ENCODE measurements around the gene LENEP. TPM values are rescaled to one million over a fixed set of nuclear protein-coding genes. Genes with fewer than 3 reads are reported as not detected.
A peak's percentile ranks its signal among the peaks of the same experiment; 100 is the strongest.

LENEP gene
- total RNA-seq, 1 donor from 2014 or later, result 0.72 TPM

DNA sequence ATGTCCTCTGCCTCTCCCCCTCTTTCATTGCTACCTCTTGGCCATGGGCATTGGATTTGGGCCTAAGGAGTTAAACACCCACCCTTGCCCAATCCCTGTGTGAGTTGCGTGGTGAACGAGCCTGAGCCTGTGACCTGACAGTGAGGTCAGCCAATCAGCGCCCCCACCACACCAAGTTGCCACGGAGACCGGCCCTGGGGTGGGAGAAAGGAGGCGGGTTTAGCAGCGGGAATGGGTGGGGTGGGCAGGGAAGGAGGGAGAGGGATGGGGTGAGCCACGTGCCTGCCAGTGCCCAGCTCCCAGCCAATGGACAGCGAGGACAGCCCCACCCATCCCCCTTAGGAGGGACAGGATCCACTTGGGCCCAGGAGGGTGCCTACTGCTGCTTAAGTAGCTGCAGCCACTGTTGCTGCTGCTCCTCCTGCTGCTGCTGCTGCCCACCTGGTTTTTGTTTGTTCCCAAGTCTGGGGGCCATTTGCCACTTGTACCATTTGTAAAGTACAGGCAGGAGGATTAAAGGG is 18.7 kb downstream of the LENEP start:
- Mint-ChIP-seq H3K27me3 (ENCODE audit: low read depth) (no peaks in the 10 kb centered on the region), H3K9me3 (ENCODE audit: low read depth) (no peaks in the 10 kb centered on the region), H3K4me1 (ENCODE audit: low read depth) (peaks cover 3% of the 10 kb centered on the region), H3K4me3 (ENCODE audit: unreplicated experiment) (no peak overlapping the region), H3K36me3 (ENCODE audit: low read depth) (peaks cover 3% of the 10 kb centered on the region), H3K27ac (ENCODE audit: unreplicated experiment) (peak overlapping the region; percentile 54)
- TF ChIP-seq, protein P1, sequence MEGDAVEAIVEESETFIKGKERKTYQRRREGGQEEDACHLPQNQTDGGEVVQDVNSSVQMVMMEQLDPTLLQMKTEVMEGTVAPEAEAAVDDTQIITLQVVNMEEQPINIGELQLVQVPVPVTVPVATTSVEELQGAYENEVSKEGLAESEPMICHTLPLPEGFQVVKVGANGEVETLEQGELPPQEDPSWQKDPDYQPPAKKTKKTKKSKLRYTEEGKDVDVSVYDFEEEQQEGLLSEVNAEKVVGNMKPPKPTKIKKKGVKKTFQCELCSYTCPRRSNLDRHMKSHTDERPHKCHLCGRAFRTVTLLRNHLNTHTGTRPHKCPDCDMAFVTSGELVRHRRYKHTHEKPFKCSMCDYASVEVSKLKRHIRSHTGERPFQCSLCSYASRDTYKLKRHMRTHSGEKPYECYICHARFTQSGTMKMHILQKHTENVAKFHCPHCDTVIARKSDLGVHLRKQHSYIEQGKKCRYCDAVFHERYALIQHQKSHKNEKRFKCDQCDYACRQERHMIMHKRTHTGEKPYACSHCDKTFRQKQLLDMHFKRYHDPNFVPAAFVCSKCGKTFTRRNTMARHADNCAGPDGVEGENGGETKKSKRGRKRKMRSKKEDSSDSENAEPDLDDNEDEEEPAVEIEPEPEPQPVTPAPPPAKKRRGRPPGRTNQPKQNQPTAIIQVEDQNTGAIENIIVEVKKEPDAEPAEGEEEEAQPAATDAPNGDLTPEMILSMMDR (IDR thresholded peaks at IDR 0.05), result no peak
- no peak for DNase-seq (ENCODE audit: low spot score)

DNA sequence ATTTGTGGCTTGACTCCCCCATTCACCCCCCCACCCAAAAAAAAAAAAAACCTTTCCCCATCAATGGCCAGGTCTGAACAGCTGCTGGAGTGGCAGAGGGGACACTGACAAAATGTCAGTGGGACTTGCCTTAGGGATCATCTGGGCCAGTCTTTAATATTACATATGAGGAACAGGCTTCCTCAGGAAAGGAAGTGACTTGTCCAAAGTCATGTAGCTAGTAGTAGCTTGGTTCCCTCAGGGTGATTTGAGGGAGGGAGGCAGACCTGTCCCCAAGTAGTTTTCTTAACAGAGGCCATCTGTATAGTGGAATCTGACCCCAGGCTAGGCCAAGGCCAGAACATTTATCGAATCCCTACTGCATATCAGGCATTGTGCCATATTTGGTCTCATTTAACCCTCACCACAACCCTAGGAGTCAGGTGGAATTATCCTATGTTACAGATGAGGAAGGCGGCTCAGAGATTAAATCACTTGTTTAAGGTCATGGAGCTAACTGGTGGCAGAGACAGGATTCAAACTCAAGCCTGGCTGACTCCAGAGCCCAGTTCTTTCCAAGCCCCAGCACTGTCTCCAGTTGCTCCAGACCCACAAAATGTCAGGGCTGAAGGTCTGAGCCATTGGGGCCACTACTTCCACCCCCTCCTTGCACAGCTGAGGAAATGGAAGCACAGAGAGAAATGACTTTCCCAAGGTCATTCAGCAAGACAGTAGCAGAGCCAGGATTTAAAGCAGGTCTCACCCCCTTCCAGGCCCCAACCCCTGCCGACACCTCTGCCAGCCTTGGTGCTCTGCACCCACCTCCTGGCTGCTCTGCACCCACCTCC is 19.6 kb downstream of the LENEP start:
- peak overlapping the region; percentile 12 for H3K27ac Mint-ChIP-seq (ENCODE audit: unreplicated experiment)
- TF ChIP-seq, protein P1 (IDR thresholded peaks at IDR 0.05), result no peak
- H3K27me3 Mint-ChIP-seq (ENCODE audit: low read depth), result no peaks in the 10 kb centered on the region
- DNase-seq (ENCODE audit: low spot score), result no peak
- H3K4me3 Mint-ChIP-seq (ENCODE audit: unreplicated experiment), result no peak overlapping the region
- H3K36me3 Mint-ChIP-seq (ENCODE audit: low read depth), result peaks cover 3% of the 10 kb centered on the region
- H3K9me3 Mint-ChIP-seq (ENCODE audit: low read depth), result no peaks in the 10 kb centered on the region
- peaks cover 9% of the 10 kb centered on the region for H3K4me1 Mint-ChIP-seq (ENCODE audit: low read depth)

DNA sequence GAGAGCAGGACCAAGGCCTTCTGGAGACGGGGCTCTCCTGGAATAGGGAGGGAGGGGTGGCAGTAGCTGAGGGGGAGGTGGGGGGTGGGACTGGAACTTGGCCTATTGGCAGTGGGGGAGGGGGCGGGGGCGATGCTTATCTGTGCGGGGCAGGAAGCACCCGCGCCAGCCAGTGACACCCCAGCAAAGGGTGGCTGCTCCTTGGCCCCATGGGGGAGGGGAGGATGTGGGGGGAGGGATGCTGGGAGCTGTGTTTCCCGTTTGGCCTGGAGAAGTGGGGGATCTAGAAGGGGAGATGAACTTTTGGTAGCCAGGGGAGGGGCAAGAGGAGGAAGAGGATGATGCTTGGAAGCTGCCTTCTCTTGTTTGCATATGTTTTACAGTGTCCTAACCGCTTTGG is 20.2 kb downstream of the LENEP start:
- Mint-ChIP-seq H3K4me1 (ENCODE audit: low read depth) (peaks cover 10% of the 10 kb centered on the region), H3K27me3 (ENCODE audit: low read depth) (no peaks in the 10 kb centered on the region), H3K36me3 (ENCODE audit: low read depth) (peaks cover 3% of the 10 kb centered on the region), H3K27ac (ENCODE audit: unreplicated experiment) (no peak overlapping the region), H3K4me3 (ENCODE audit: unreplicated experiment) (no peak overlapping the region), H3K9me3 (ENCODE audit: low read depth) (no peaks in the 10 kb centered on the region)
- no peak for DNase-seq (ENCODE audit: low spot score)
- TF ChIP-seq, protein P1 (IDR thresholded peaks at IDR 0.05), result no peak

DNA sequence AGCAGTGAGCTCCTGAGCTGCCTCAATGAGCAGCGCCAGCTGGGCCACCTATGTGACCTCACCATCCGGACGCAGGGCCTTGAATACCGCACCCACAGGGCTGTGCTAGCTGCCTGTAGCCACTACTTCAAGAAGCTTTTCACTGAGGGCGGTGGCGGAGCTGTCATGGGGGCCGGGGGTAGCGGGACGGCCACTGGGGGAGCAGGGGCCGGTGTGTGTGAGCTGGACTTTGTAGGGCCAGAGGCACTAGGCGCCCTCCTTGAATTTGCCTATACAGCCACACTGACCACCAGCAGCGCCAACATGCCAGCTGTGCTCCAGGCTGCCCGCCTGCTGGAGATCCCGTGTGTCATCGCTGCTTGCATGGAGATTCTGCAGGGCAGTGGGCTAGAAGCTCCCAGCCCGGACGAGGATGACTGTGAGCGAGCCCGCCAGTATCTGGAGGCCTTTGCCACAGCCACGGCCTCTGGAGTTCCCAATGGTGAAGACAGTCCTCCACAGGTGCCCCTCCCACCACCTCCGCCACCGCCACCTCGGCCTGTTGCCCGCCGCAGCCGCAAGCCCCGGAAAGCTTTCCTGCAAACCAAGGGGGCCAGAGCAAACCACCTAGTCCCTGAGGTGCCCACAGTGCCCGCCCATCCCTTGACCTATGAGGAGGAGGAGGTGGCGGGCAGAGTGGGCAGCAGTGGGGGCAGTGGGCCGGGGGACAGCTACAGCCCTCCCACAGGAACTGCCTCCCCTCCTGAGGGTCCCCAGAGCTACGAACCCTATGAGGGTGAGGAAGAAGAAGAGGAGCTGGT is 21.5 kb downstream of the LENEP start:
- peaks cover 15% of the 10 kb centered on the region for H3K4me1 Mint-ChIP-seq (ENCODE audit: low read depth)
- H3K27ac Mint-ChIP-seq (ENCODE audit: unreplicated experiment), result no peak overlapping the region
- peaks cover 3% of the 10 kb centered on the region for H3K36me3 Mint-ChIP-seq (ENCODE audit: low read depth)
- no peak overlapping the region for H3K4me3 Mint-ChIP-seq (ENCODE audit: unreplicated experiment)
- H3K9me3 Mint-ChIP-seq (ENCODE audit: low read depth), result no peaks in the 10 kb centered on the region
- H3K27me3 Mint-ChIP-seq (ENCODE audit: low read depth), result no peaks in the 10 kb centered on the region
- no peak for DNase-seq (ENCODE audit: low spot score)
- TF ChIP-seq, protein P1 (IDR thresholded peaks at IDR 0.05), result no peak

DNA sequence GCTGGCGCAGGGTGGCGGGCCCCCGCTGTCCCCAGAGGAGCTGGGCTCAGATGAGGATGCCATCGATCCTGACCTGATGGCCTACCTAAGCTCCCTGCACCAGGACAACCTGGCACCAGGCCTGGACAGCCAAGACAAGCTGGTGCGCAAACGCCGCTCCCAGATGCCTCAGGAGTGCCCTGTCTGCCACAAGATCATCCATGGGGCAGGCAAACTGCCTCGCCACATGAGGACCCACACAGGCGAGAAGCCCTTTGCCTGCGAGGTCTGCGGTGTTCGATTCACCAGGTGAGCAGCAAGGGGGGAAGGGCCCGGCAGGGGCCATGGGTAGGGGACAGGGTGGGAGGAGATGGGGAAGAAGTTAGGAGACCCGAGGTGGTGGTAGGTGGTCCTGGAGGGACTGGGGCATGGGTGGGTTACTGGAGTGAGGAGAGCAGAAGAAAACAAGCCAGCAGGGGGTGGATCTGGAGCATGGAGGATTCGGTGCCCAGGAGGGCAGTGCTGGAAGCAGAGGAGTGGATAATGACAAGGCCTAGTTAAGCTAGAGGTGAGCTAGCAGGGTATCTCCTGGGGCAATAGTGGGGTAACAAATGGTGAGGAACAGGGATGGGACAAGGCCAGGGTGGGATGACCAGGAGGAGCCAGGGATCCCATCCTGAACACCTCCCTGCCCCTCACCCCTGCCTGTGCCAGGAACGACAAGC is 22.3 kb downstream of the LENEP start:
- no peaks in the 10 kb centered on the region for H3K27me3 Mint-ChIP-seq (ENCODE audit: low read depth)
- no peak overlapping the region for H3K4me3 Mint-ChIP-seq (ENCODE audit: unreplicated experiment)
- H3K4me1 Mint-ChIP-seq (ENCODE audit: low read depth), result peaks cover 15% of the 10 kb centered on the region
- TF ChIP-seq, protein P1 (IDR thresholded peaks at IDR 0.05), result no peak
- H3K27ac Mint-ChIP-seq (ENCODE audit: unreplicated experiment), result no peak overlapping the region
- DNase-seq (ENCODE audit: low spot score), result no peak
- peaks cover 3% of the 10 kb centered on the region for H3K36me3 Mint-ChIP-seq (ENCODE audit: low read depth)
- H3K9me3 Mint-ChIP-seq (ENCODE audit: low read depth), result no peaks in the 10 kb centered on the region
